ENCODE results near the gene FEM1C.

FEM1C gene

GRCh38 chr5:115544043-115544435, 536 bp downstream of the FEM1C start (continued):
- no peak for TF ChIP-seq REST (tag by site-specific recombination; IDR thresholded peaks at IDR 0.05)
- no peak for TF ChIP-seq ZNF112 (tag by site-specific recombination; IDR thresholded peaks at IDR 0.05)
- peak; percentile 81 for TF ChIP-seq ZNF335 (tag by site-specific recombination; conservative IDR thresholded peaks at IDR 0.05)
- 0 out of 2 replicates have a peak, but pooled peaks have one; percentile 9 for TF ChIP-seq ZNF146 (tag by site-specific recombination; IDR thresholded peaks at IDR 0.05)
- TF ChIP-seq ZNF777 (tag by site-specific recombination; IDR thresholded peaks at IDR 0.05; ENCODE audit: borderline replicate concordance) = no peak
- no peak for TF ChIP-seq ZNF221 (tag by site-specific recombination; IDR thresholded peaks at IDR 0.05; ENCODE audit: borderline replicate concordance)
- no peak for TF ChIP-seq ZNF660 (tag by site-specific recombination; IDR thresholded peaks at IDR 0.05)
- no peak for TF ChIP-seq ZNF148 (tag by site-specific recombination; IDR thresholded peaks at IDR 0.05; ENCODE audit: borderline replicate concordance)
- no peak for TF ChIP-seq ZNF248 (tag by site-specific recombination; IDR thresholded peaks at IDR 0.05)
- TF ChIP-seq GLIS2 (tag by site-specific recombination; IDR thresholded peaks at IDR 0.05) = 0 out of 2 replicates have a peak, but pooled peaks have one; percentile 76
- TF ChIP-seq SP2 (tag by site-specific recombination; IDR thresholded peaks at IDR 0.05) = no peak

- H3K36me3 ChIP-seq (ENCODE audit: control insufficient read depth in 2 of 2, insufficient read depth in 1 of 2, low read length in 2 of 2) = peaks cover 4 to 40% of the 10 kb centered on the region in 2 experiments; a peak in 2 of 3 replicates
- peak overlapping the region; percentile 87 for H3K4me3 ChIP-seq (ENCODE audit: low read depth, low read length)
- H3K9me3 ChIP-seq (ENCODE audit: control insufficient read depth, insufficient read depth, low read depth, low read length) = no peaks in the 10 kb centered on the region
- H3K27ac ChIP-seq (ENCODE audit: extremely low read depth, low read depth, low read length) = peak overlapping the region; percentile 95
- TF ChIP-seq ZBTB21 (tag by site-specific recombination; IDR thresholded peaks at IDR 0.05) (no peak), ZBTB11 (tag by site-specific recombination; conservative IDR thresholded peaks at IDR 0.05; ENCODE audit: low read depth) (peak; percentile 68)
- H3K4me1 ChIP-seq (ENCODE audit: control insufficient read depth, insufficient read depth, low read length) = no peaks in the 10 kb centered on the region; the same call in 1 of the 2 replicates
- ChIA-PET POLR2A (interaction anchor here (0.8 to 2.1 kb wide), 8 partner anchors 9 to 247 kb away, joined by 3 to 13 read pairs (median 4); partner anchors contain the start of genes CCDC112 and TICAM2), CTCF (interaction anchor here (0.6 to 2.4 kb wide), 4 partner anchors 31 to 525 kb away, joined by 3 to 11 read pairs (median 3); no protein-coding TSS in a partner anchor)
Observed at GRCh38 chr5:115543365-115544042, 1.1 kb downstream of the FEM1C start.
